K562 (cell line): ENCODE data around the gene CDKN2AIP. TPM values are rescaled to one million over a fixed set of nuclear protein-coding genes. Genes with fewer than 3 reads are reported as not detected.

Experiments
- ADNP ChIP-seq: fragments of 200-800 bp; sonication (Bioruptor generic); IDR thresholded peaks from 2 replicates; pipeline ENCODE4 v1.6.1; 2016; ENCODE audit warnings: missing genetic modification characterization, missing compliant biosample characterization
- GATA2 ChIP-seq: sonication (generic); formaldehyde crosslinking; IDR thresholded peaks from 2 replicates; pipeline ENCODE4 v1.4.0; 2020; ENCODE audit warnings: mild to moderate bottlenecking, missing genetic modification reagents
- HSF4 ChIP-seq: fragments of 250-450 bp; sonication (Bioruptor Pico); IDR thresholded peaks from 2 replicates; pipeline ENCODE4 v2.1.2; 2022; ENCODE audit warnings: mild to moderate bottlenecking, moderate library complexity, borderline replicate concordance
- NCOA2 ChIP-seq, 2 experiments: fragments of 450-650 bp; IDR thresholded peaks; 2 replicates each; pipeline ENCODE4 v1.6.1; 2018; ENCODE audit warnings: mild to moderate bottlenecking in 2 of 2, moderate library complexity in 1 of 2; ENCODE audit not compliant: partially characterized antibody in 2 of 2
- POLR2A ChIP-seq: fragments of 450-650 bp; conservative IDR thresholded peaks from 2 replicates; pipeline ENCODE4 v1.6.1; 2016
- SMC3 ChIP-seq: conservative IDR thresholded peaks from 2 replicates; pipeline ENCODE4 v1.6.1; 2011; ENCODE audit warnings: low read depth, low read length, improper control_type of control experiment; ENCODE audit not compliant: insufficient read depth
- SOX6 ChIP-seq: fragments of 450-650 bp; IDR thresholded peaks from 2 replicates; pipeline ENCODE4 v1.6.1; 2014; ENCODE audit warnings: mild to moderate bottlenecking
- YY1 ChIP-seq, 3 experiments: IDR thresholded peaks; 2 replicates each; pipeline ENCODE4 v1.6.1; 2011; ENCODE audit warnings: low read length in 2 of 3, mild to moderate bottlenecking in 2 of 3, moderate library complexity in 2 of 3, borderline replicate concordance in 1 of 3, control low read depth in 1 of 3, low read depth in 1 of 3; ENCODE audit not compliant: insufficient read depth in 3 of 3, insufficient replicate concordance in 2 of 3, control insufficient read depth in 1 of 3, insufficient read length in 1 of 3; ENCODE audit errors: extremely low read depth in 1 of 3
- ZBTB17 ChIP-seq: fragments of 450-650 bp; formaldehyde crosslinking; IDR thresholded peaks from 2 replicates; pipeline ENCODE4 v1.4.0; 2020; ENCODE audit warnings: mild to moderate bottlenecking
- ZNF589 ChIP-seq: fragments of 200-800 bp; sonication (Bioruptor generic); IDR thresholded peaks from 2 replicates; pipeline ENCODE4 v1.6.1; 2016; ENCODE audit warnings: low read depth, missing genetic modification characterization, missing compliant biosample characterization
- polyA plus RNA-seq, 8 experiments: library from polyadenylated mRNA; depleted of rRNA in 4 of 8; stranded (reverse) in 5 of 8; unstranded in 3 of 8; fragments of >200 nt; fragmentation: Nextera tagmentation in 2 of 8; fragmentation: Illumina TruSeq in 1 of 8; extraction: Ambion mirVana in 2 of 8; extraction: Trizol in 1 of 8; gene quantifications; 2 replicates each; pipeline versions ENCODE4 v1.2.1 to v1.2.3, GENCODE V29; 2011 to 2014; ENCODE audit warnings: inconsistent platforms in 1 of 8, missing spikeins in 1 of 8
- total RNA-seq, 7 experiments: library from RNA; depleted of rRNA in 6 of 7; stranded (reverse); fragments of >200 nt in 6 of 7; fragmentation: Illumina TruSeq in 2 of 7; extraction: Trizol in 2 of 7; gene quantifications; 2 replicates each; pipeline versions ENCODE4 v1.2.1 to v1.2.3, GENCODE V29; 2011 to 2021; ENCODE audit warnings: low replicate concordance in 1 of 7
- TF ChIP-seq, protein P1 (sequence below): fragments of 250-450 bp; sonication (Bioruptor Pico); IDR thresholded peaks from 2 replicates; pipeline ENCODE4 v1.4.0; 2020
- TF ChIP-seq, protein P2 (sequence below): fragments of 450-650 bp; IDR thresholded peaks from 2 replicates; pipeline ENCODE4 v1.6.1; 2016; ENCODE audit warnings: borderline replicate concordance
- TF ChIP-seq, protein P3 (sequence below): fragments of 450-650 bp; IDR thresholded peaks from 2 replicates; pipeline ENCODE4 v1.6.1; 2017; ENCODE audit warnings: mild to moderate bottlenecking, moderate library complexity
- TF ChIP-seq, protein P4 (sequence below): fragments of 250-450 bp; sonication (Bioruptor Pico); IDR thresholded peaks from 2 replicates; pipeline ENCODE4 v1.8.0; 2021; ENCODE audit warnings: moderate library complexity, mild to moderate bottlenecking, inconsistent platforms
- TF ChIP-seq, protein P5 (sequence below): fragments of 250-450 bp; sonication (Bioruptor Pico); IDR thresholded peaks from 2 replicates; pipeline ENCODE4 v1.8.0; 2022; ENCODE audit warnings: moderate library complexity, mild to moderate bottlenecking, inconsistent platforms

Gene CDKN2AIP
- total and polyA plus RNA-seq, 9 of the 15 experiments (the other 6 are each of a cell fraction or from before 2014, with no cell fraction given) = 5.9 to 22.0 (median 19.7) TPM

DNA sequence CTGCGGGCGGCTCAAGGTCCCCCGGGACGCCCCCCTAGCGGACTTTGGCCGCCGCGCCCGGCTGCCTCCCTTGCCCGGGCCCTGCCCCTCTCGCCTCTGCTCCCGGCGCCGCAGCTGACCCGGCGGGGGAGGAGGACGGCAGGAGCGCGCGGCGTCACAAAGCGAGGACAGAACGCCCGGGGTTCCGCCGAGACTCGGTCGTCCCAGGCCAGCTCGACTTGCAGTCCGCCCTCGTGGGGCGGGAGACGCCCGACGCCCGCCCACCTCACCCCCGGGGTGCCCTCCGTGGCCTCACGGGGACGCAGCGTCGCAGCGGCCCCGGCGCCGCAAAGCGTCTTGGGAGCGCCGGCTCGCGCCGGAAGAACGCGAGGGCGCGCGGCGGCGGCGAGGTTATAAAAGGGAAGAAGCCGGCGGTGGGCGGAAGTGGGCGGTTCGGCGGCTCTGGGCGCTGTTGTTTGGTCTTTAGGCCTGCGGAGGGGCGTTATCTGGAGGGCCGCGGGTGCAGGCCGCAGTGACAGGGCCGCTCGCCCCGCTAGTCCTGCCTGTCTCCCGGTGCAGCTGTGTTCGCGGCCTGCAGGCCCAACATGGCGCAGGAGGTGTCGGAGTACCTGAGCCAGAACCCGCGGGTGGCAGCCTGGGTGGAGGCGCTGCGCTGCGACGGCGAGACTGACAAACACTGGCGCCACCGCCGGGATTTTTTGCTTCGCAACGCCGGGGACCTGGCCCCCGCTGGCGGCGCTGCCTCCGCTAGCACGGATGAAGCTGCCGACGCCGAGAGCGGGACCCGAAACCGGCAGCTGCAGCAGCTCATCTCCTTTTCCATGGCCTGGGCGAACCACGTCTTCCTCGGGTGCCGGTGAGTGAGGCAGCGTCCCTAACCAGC is at the start of gene CDKN2AIP (continued):
- TF ChIP-seq, protein P1, sequence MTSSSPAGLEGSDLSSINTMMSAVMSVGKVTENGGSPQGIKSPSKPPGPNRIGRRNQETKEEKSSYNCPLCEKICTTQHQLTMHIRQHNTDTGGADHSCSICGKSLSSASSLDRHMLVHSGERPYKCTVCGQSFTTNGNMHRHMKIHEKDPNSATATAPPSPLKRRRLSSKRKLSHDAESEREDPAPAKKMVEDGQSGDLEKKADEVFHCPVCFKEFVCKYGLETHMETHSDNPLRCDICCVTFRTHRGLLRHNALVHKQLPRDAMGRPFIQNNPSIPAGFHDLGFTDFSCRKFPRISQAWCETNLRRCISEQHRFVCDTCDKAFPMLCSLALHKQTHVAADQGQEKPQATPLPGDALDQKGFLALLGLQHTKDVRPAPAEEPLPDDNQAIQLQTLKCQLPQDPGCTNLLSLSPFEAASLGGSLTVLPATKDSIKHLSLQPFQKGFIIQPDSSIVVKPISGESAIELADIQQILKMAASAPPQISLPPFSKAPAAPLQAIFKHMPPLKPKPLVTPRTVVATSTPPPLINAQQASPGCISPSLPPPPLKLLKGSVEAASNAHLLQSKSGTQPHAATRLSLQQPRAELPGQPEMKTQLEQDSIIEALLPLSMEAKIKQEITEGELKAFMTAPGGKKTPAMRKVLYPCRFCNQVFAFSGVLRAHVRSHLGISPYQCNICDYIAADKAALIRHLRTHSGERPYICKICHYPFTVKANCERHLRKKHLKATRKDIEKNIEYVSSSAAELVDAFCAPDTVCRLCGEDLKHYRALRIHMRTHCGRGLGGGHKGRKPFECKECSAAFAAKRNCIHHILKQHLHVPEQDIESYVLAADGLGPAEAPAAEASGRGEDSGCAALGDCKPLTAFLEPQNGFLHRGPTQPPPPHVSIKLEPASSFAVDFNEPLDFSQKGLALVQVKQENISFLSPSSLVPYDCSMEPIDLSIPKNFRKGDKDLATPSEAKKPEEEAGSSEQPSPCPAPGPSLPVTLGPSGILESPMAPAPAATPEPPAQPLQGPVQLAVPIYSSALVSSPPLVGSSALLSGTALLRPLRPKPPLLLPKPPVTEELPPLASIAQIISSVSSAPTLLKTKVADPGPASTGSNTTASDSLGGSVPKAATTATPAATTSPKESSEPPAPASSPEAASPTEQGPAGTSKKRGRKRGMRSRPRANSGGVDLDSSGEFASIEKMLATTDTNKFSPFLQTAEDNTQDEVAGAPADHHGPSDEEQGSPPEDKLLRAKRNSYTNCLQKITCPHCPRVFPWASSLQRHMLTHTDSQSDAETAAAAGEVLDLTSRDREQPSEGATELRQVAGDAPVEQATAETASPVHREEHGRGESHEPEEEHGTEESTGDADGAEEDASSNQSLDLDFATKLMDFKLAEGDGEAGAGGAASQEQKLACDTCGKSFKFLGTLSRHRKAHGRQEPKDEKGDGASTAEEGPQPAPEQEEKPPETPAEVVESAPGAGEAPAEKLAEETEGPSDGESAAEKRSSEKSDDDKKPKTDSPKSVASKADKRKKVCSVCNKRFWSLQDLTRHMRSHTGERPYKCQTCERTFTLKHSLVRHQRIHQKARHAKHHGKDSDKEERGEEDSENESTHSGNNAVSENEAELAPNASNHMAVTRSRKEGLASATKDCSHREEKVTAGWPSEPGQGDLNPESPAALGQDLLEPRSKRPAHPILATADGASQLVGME (CRISPR knock-in tag) = 0 out of 2 replicates have a peak, but pooled peaks have one; percentile 17
- TF ChIP-seq NCOA2 (IDR thresholded peaks at IDR 0.05; ENCODE audit: partially characterized antibody in 2 of 2) (no peak), HSF4 (CRISPR knock-in tag) (no peak), ADNP (tag) (no peak), YY1 (IDR thresholded peaks at IDR 0.05; ENCODE audit: borderline replicate concordance in 1 of 3, control insufficient read depth in 1 of 3, extremely low read depth in 1 of 3, insufficient read depth in 3 of 3, insufficient read length in 1 of 3, insufficient replicate concordance in 2 of 3, low read depth in 1 of 3, low read length in 2 of 3) (peak; percentile 38 to 82 (median 75)), SOX6 (peak; percentile 53; the same call in 1 of the 2 replicates), POLR2A (peak; percentile 93), GATA2 (peak; percentile 46; the same call in 1 of the 2 replicates), ZNF589 (no peak), ZBTB17 (CRISPR knock-in tag) (peak; percentile 91), SMC3 (no peak)
- TF ChIP-seq, protein P2, sequence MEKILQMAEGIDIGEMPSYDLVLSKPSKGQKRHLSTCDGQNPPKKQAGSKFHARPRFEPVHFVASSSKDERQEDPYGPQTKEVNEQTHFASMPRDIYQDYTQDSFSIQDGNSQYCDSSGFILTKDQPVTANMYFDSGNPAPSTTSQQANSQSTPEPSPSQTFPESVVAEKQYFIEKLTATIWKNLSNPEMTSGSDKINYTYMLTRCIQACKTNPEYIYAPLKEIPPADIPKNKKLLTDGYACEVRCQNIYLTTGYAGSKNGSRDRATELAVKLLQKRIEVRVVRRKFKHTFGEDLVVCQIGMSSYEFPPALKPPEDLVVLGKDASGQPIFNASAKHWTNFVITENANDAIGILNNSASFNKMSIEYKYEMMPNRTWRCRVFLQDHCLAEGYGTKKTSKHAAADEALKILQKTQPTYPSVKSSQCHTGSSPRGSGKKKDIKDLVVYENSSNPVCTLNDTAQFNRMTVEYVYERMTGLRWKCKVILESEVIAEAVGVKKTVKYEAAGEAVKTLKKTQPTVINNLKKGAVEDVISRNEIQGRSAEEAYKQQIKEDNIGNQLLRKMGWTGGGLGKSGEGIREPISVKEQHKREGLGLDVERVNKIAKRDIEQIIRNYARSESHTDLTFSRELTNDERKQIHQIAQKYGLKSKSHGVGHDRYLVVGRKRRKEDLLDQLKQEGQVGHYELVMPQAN = peak; percentile 84
- TF ChIP-seq, protein P3, sequence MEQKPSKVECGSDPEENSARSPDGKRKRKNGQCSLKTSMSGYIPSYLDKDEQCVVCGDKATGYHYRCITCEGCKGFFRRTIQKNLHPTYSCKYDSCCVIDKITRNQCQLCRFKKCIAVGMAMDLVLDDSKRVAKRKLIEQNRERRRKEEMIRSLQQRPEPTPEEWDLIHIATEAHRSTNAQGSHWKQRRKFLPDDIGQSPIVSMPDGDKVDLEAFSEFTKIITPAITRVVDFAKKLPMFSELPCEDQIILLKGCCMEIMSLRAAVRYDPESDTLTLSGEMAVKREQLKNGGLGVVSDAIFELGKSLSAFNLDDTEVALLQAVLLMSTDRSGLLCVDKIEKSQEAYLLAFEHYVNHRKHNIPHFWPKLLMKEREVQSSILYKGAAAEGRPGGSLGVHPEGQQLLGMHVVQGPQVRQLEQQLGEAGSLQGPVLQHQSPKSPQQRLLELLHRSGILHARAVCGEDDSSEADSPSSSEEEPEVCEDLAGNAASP = no peak
- TF ChIP-seq, protein P4, sequence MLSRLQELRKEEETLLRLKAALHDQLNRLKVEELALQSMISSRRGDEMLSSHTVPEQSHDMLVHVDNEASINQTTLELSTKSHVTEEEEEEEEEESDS (CRISPR knock-in tag) = no peak
- TF ChIP-seq, protein P5, sequence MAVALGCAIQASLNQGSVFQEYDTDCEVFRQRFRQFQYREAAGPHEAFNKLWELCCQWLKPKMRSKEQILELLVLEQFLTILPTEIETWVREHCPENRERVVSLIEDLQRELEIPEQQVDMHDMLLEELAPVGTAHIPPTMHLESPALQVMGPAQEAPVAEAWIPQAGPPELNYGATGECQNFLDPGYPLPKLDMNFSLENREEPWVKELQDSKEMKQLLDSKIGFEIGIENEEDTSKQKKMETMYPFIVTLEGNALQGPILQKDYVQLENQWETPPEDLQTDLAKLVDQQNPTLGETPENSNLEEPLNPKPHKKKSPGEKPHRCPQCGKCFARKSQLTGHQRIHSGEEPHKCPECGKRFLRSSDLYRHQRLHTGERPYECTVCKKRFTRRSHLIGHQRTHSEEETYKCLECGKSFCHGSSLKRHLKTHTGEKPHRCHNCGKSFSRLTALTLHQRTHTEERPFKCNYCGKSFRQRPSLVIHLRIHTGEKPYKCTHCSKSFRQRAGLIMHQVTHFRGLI (CRISPR knock-in tag) = no peak
